Hepatocyte (in vitro differentiated cells): ENCODE data around the gene ITM2B. TPM values are rescaled to one million over a fixed set of nuclear protein-coding genes. Genes with fewer than 3 reads are reported as not detected.

Source experiments
- DNase-seq: peaks from one replicate; pipeline ENCODE4 v3.0.0-alpha.2; 2016; ENCODE audit warnings: low spot score
- H2AFZ ChIP-seq: fragments of 200-600 bp; sonication (generic); 2 replicates; pipeline ENCODE4 v1.6.0; 2016; ENCODE audit warnings: antibody characterized with exemption, mild to moderate bottlenecking
- H3K27ac ChIP-seq: fragments of 200-600 bp; sonication (generic); 2 replicates; pipeline ENCODE4 v1.5.1; 2016; ENCODE audit warnings: mild to moderate bottlenecking
- H3K27me3 ChIP-seq: fragments of 200-600 bp; sonication (generic); 2 replicates; pipeline ENCODE4 v1.6.1; 2016
- H3K36me3 ChIP-seq: fragments of 200-600 bp; sonication (generic); replicated peaks from 2 replicates; pipeline ENCODE4 v1.5.1; 2016; ENCODE audit warnings: low read depth; ENCODE audit not compliant: insufficient read depth
- H3K4me1 ChIP-seq: fragments of 200-600 bp; sonication (generic); 2 replicates; pipeline ENCODE4 v1.5.1; 2016; ENCODE audit warnings: mild to moderate bottlenecking, moderate library complexity; ENCODE audit not compliant: insufficient read depth
- H3K4me2 ChIP-seq: fragments of 200-600 bp; sonication (generic); 2 replicates; pipeline ENCODE4 v1.6.0; 2016
- H3K4me3 ChIP-seq: fragments of 200-600 bp; sonication (generic); 2 replicates; pipeline ENCODE4 v1.5.1; 2016; ENCODE audit warnings: mild to moderate bottlenecking
- H3K79me2 ChIP-seq: fragments of 200-600 bp; sonication (generic); 2 replicates; pipeline ENCODE4 v1.6.0; 2017; ENCODE audit warnings: mild to moderate bottlenecking
- H3K9me2 ChIP-seq: fragments of 200-600 bp; sonication (generic); replicated peaks from 2 replicates; pipeline ENCODE4 v1.6.0; 2017; ENCODE audit warnings: mild to moderate bottlenecking; ENCODE audit not compliant: insufficient read depth
- H3K9me3 ChIP-seq: fragments of 200-600 bp; sonication (generic); 2 replicates; pipeline ENCODE4 v1.5.1; 2016; ENCODE audit warnings: low read depth, mild to moderate bottlenecking
- H4K20me1 ChIP-seq: fragments of 200-600 bp; sonication (generic); 2 replicates; pipeline ENCODE4 v1.6.0; 2016; ENCODE audit warnings: mild to moderate bottlenecking; ENCODE audit not compliant: insufficient read depth, poor library complexity, severe bottlenecking
- EZH2 ChIP-seq: fragments of 200-600 bp; sonication (generic); IDR thresholded peaks from 2 replicates; pipeline ENCODE4 v1.6.1; 2016; ENCODE audit warnings: antibody characterized with exemption, mild to moderate bottlenecking, borderline replicate concordance
- EZH2phosphoT487 ChIP-seq: fragments of 200-600 bp; sonication (generic); IDR thresholded peaks from one replicate; pipeline ENCODE4 v1.6.1; 2018; ENCODE audit warnings: antibody characterized with exemption, mild to moderate bottlenecking, low read depth, moderate library complexity; ENCODE audit not compliant: unreplicated experiment, severe bottlenecking
- WGBS: methylation state at CpG from one replicate; pipeline ENCODE4 v1.1.6; 2016; ENCODE audit warnings: low lambda C conversion rate; ENCODE audit errors: missing lambda C conversion rate; 5-methylcytosine and 5-hydroxymethylcytosine counted together
- polyA plus RNA-seq: library from polyadenylated mRNA; unstranded; fragments of >200 nt; fragmentation: Nextera tagmentation; extraction: Ambion mirVana; gene quantifications from 2 replicates; pipeline ENCODE4 v1.2.1, GENCODE V29; 2016
- total RNA-seq: library from RNA; depleted of rRNA; stranded (reverse); fragments of >200 nt; gene quantifications from 2 replicates; pipeline ENCODE4 v1.2.3, GENCODE V29; 2014
- TF ChIP-seq, protein P1 (sequence below): fragments of 200-600 bp; sonication (generic); IDR thresholded peaks from 2 replicates; pipeline ENCODE4 v1.5.1; 2016; ENCODE audit warnings: antibody characterized with exemption, mild to moderate bottlenecking; ENCODE audit not compliant: poor library complexity

Gene ITM2B
- total and polyA plus RNA-seq, 2 experiments from 2014 or later, result 449 to 588 TPM

DNA sequence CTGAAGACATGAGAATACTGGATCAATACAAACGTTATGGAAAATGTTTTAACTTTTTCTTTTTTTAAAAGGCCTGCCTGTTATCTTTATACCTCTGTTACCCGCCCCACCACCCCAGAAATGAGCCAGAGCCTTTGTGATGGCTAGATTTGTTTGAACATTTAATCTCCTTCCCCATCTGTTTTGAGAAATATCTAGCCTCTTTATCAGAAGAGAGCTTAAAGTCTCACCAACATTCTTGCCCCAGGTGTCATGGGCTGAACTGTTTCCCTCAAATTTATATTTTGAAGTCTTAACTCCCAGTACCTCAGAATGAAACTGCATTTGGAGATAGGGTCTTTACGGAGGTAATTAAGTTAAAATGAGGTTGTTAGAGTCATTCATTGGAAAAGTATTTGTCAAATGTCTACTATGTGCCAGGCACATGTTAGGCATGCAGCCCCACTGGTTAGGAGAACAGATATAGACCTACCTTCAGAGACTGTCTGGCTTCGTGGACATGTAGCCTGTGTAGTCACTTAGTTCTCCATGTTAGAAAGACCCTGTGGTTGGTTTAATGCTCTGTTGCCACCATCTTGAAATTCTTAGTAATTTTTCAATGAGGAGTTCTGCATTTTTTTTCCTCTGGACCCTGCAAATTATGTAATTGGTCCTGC lies 64.3 kb downstream of the ITM2B start:
- DNase-seq, result no peak
- TF ChIP-seq EZH2, result no peak
- TF ChIP-seq, protein P1, sequence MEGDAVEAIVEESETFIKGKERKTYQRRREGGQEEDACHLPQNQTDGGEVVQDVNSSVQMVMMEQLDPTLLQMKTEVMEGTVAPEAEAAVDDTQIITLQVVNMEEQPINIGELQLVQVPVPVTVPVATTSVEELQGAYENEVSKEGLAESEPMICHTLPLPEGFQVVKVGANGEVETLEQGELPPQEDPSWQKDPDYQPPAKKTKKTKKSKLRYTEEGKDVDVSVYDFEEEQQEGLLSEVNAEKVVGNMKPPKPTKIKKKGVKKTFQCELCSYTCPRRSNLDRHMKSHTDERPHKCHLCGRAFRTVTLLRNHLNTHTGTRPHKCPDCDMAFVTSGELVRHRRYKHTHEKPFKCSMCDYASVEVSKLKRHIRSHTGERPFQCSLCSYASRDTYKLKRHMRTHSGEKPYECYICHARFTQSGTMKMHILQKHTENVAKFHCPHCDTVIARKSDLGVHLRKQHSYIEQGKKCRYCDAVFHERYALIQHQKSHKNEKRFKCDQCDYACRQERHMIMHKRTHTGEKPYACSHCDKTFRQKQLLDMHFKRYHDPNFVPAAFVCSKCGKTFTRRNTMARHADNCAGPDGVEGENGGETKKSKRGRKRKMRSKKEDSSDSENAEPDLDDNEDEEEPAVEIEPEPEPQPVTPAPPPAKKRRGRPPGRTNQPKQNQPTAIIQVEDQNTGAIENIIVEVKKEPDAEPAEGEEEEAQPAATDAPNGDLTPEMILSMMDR, result no peak
- TF ChIP-seq EZH2phosphoT487, result no peak
- Histone ChIP-seq H3K9me3 (no peaks in the 10 kb centered on the region), H3K27ac (no peak overlapping the region), H3K27me3 (no peaks in the 10 kb centered on the region), H4K20me1 (no peaks in the 10 kb centered on the region), H3K4me3 (no peak overlapping the region), H3K4me2 (no peak overlapping the region), H3K4me1 (peaks cover 10% of the 10 kb centered on the region), H3K9me2 (no peaks in the 10 kb centered on the region), H3K79me2 (no peaks in the 10 kb centered on the region), H2AFZ (no peak overlapping the region), H3K36me3 (no peaks in the 10 kb centered on the region)
- 43% methylated on average over 4 of the region's 4 CpGs for WGBS

GRCh38 chr13:48299591-48299990 lies 66.6 kb downstream of the ITM2B start:
- Histone ChIP-seq H3K4me2 (no peak overlapping the region), H3K27ac (no peak overlapping the region), H3K36me3 (no peaks in the 10 kb centered on the region), H3K27me3 (no peaks in the 10 kb centered on the region), H3K9me3 (no peaks in the 10 kb centered on the region), H4K20me1 (no peaks in the 10 kb centered on the region), H3K4me1 (no peaks in the 10 kb centered on the region), H3K9me2 (no peaks in the 10 kb centered on the region), H3K79me2 (peaks cover 1% of the 10 kb centered on the region), H3K4me3 (no peak overlapping the region), H2AFZ (no peak overlapping the region)
- 98% methylated on average over 2 of the region's 2 CpGs for WGBS
- no peak for DNase-seq
- TF ChIP-seq EZH2phosphoT487, result no peak
- TF ChIP-seq, protein P1, result no peak
- no peak for TF ChIP-seq EZH2

- no peak for TF ChIP-seq EZH2
- TF ChIP-seq, protein P1, result no peak
- no peak for TF ChIP-seq EZH2phosphoT487
- H3K4me3 ChIP-seq, result peak overlapping the region; percentile 87
- H3K36me3 ChIP-seq, result no peaks in the 10 kb centered on the region
- no peaks in the 10 kb centered on the region for H3K9me3 ChIP-seq
- 18% methylated on average over 12 of the region's 12 CpGs for WGBS
- H3K27me3 ChIP-seq, result no peaks in the 10 kb centered on the region
- no peaks in the 10 kb centered on the region for H3K9me2 ChIP-seq
- no peaks in the 10 kb centered on the region for H4K20me1 ChIP-seq
- peaks cover 35% of the 10 kb centered on the region for H3K79me2 ChIP-seq
- no peak for DNase-seq
- H2AFZ ChIP-seq, result peak overlapping the region; percentile 89
- peak overlapping the region; percentile 84 for H3K4me2 ChIP-seq
- peak overlapping the region; percentile 99 for H3K27ac ChIP-seq
- peaks cover 8% of the 10 kb centered on the region for H3K4me1 ChIP-seq
Observed at GRCh38 chr13:48302871-48303358, 69.9 kb downstream of the ITM2B start.
